Astrocyte (in vitro differentiated cells and primary cell): ENCODE data around the gene ADD1. TPM values are rescaled to one million over a fixed set of nuclear protein-coding genes. Genes with fewer than 3 reads are reported as not detected.

Experiments
- DNase-seq: peaks from one replicate; pipeline ENCODE4 v3.0.0-alpha.2; 2010; ENCODE audit warnings: low read depth
- FAIRE-seq: peaks from 2 replicates; lab custom pipeline; 2011; peaks lifted over from hg19 to GRCh38; lab: Jason Lieb, UNC
- H2AFZ ChIP-seq: 2 replicates; pipeline ENCODE4 v1.6.0; 2012; ENCODE audit warnings: low read depth, low read length, inconsistent platforms
- H3K27ac ChIP-seq: 2 replicates; pipeline ENCODE4 v1.5.1; 2011; ENCODE audit warnings: low read depth, low read length, inconsistent platforms
- H3K27me3 ChIP-seq: 2 replicates; pipeline ENCODE4 v1.6.0; 2011; ENCODE audit warnings: low read length, inconsistent platforms; ENCODE audit not compliant: insufficient read depth
- H3K36me3 ChIP-seq: 2 replicates; pipeline ENCODE4 v1.5.1; 2011; ENCODE audit warnings: low read length, inconsistent platforms; ENCODE audit not compliant: insufficient read depth
- H3K4me1 ChIP-seq: 2 replicates; pipeline ENCODE4 v1.5.1; 2011; ENCODE audit warnings: low read length, inconsistent platforms; ENCODE audit not compliant: insufficient read depth
- H3K4me2 ChIP-seq: 2 replicates; pipeline ENCODE4 v1.6.0; 2012; ENCODE audit warnings: low read length, inconsistent platforms
- H3K4me3 ChIP-seq: 2 replicates; pipeline ENCODE4 v1.5.1; 2011; ENCODE audit warnings: low read depth, mild to moderate bottlenecking, low read length, inconsistent platforms; ENCODE audit not compliant: insufficient read depth
- H3K79me2 ChIP-seq: 2 replicates; pipeline ENCODE4 v1.6.0; 2012; ENCODE audit warnings: mild to moderate bottlenecking, low read length, inconsistent platforms; ENCODE audit not compliant: insufficient read depth
- H3K9ac ChIP-seq: 2 replicates; pipeline ENCODE4 v1.6.0; 2012; ENCODE audit warnings: mild to moderate bottlenecking, low read length, inconsistent platforms
- H3K9me3 ChIP-seq: 2 replicates; pipeline ENCODE4 v1.5.1; 2012; ENCODE audit warnings: low read depth, mild to moderate bottlenecking, low read length, inconsistent platforms; ENCODE audit not compliant: insufficient read depth
- H4K20me1 ChIP-seq: 2 replicates; pipeline ENCODE4 v1.6.0; 2012; ENCODE audit warnings: low read length, inconsistent platforms; ENCODE audit not compliant: insufficient read depth
- H3K27ac Mint-ChIP-seq: one replicate; pipeline ENCODE4 v1.8.0; 2021; ENCODE audit warnings: mild to moderate bottlenecking, mixed read lengths; ENCODE audit not compliant: unreplicated experiment
- H3K27me3 Mint-ChIP-seq: one replicate; pipeline ENCODE4 v1.8.0; 2021; ENCODE audit warnings: low read depth, mixed read lengths; ENCODE audit not compliant: unreplicated experiment
- H3K36me3 Mint-ChIP-seq: one replicate; pipeline ENCODE4 v1.8.0; 2021; ENCODE audit warnings: low read depth, mixed read lengths; ENCODE audit not compliant: unreplicated experiment
- H3K4me1 Mint-ChIP-seq: one replicate; pipeline ENCODE4 v1.8.0; 2021; ENCODE audit warnings: low read depth, mixed read lengths; ENCODE audit not compliant: unreplicated experiment
- H3K4me3 Mint-ChIP-seq: one replicate; pipeline ENCODE4 v1.8.0; 2021; ENCODE audit warnings: mild to moderate bottlenecking, moderate library complexity, mixed read lengths; ENCODE audit not compliant: unreplicated experiment
- H3K9me3 Mint-ChIP-seq: one replicate; pipeline ENCODE4 v1.8.0; 2021; ENCODE audit warnings: mild to moderate bottlenecking, mixed read lengths; ENCODE audit not compliant: unreplicated experiment
- CTCF ChIP-seq: IDR thresholded peaks from 2 replicates; pipeline ENCODE4 v1.5.1; 2011; ENCODE audit warnings: low read depth, mild to moderate bottlenecking, inconsistent platforms, low read length, moderate library complexity; ENCODE audit not compliant: insufficient read depth
- EZH2 ChIP-seq: IDR thresholded peaks from 2 replicates; pipeline ENCODE4 v1.6.1; 2012; ENCODE audit warnings: mild to moderate bottlenecking, low read length, inconsistent platforms; ENCODE audit not compliant: insufficient read depth
- total RNA-seq: library from RNA; stranded (reverse); gene quantifications from 2 replicates; pipeline ENCODE4 v1.2.1, GENCODE V29; 2021

ADD1 gene
- total RNA-seq, 1 donor from 2014 or later = 280 TPM

GRCh38 chr4:2813446-2814405, 29.9 kb upstream of the ADD1 start:
- no peak overlapping the region for H3K9ac ChIP-seq
- H3K4me1 Mint-ChIP-seq = peaks cover 11% of the 10 kb centered on the region
- H3K9me3 ChIP-seq = peaks cover 4% of the 10 kb centered on the region
- H3K27ac ChIP-seq = no peak overlapping the region
- H3K27me3 ChIP-seq = no peaks in the 10 kb centered on the region
- no peaks in the 10 kb centered on the region for H3K36me3 ChIP-seq
- H3K27ac Mint-ChIP-seq = peak overlapping the region; percentile 15
- H3K79me2 ChIP-seq = peaks cover 34% of the 10 kb centered on the region
- peaks cover 14% of the 10 kb centered on the region for H3K9me3 Mint-ChIP-seq
- H3K36me3 Mint-ChIP-seq = peaks cover 13% of the 10 kb centered on the region
- H3K4me2 ChIP-seq = peak overlapping the region; percentile 60
- FAIRE-seq (no peak), DNase-seq (no peak)
- H3K4me1 ChIP-seq = peaks cover 21% of the 10 kb centered on the region
- no peak for TF ChIP-seq CTCF
- TF ChIP-seq EZH2 = no peak
- H3K4me3 Mint-ChIP-seq = no peak overlapping the region
- no peaks in the 10 kb centered on the region for H3K27me3 Mint-ChIP-seq
- H2AFZ ChIP-seq = no peak overlapping the region
- peaks cover 13% of the 10 kb centered on the region for H4K20me1 ChIP-seq
- no peak overlapping the region for H3K4me3 ChIP-seq

- no peaks in the 10 kb centered on the region for H3K27me3 Mint-ChIP-seq
- Histone ChIP-seq H3K9me3 (peaks cover 4% of the 10 kb centered on the region), H3K4me3 (no peak overlapping the region), H3K9ac (no peak overlapping the region), H3K4me2 (no peak overlapping the region), H3K27me3 (no peaks in the 10 kb centered on the region), H3K79me2 (peaks cover 44% of the 10 kb centered on the region), H3K36me3 (no peaks in the 10 kb centered on the region), H3K27ac (no peak overlapping the region), H3K4me1 (peaks cover 21% of the 10 kb centered on the region), H2AFZ (no peak overlapping the region), H4K20me1 (peaks cover 18% of the 10 kb centered on the region)
- H3K9me3 Mint-ChIP-seq = peaks cover 14% of the 10 kb centered on the region
- H3K4me1 Mint-ChIP-seq = peaks cover 11% of the 10 kb centered on the region
- H3K27ac Mint-ChIP-seq = no peak overlapping the region
- H3K4me3 Mint-ChIP-seq = no peak overlapping the region
- DNase-seq = no peak
- TF ChIP-seq EZH2 = no peak
- TF ChIP-seq CTCF = no peak
- peaks cover 16% of the 10 kb centered on the region for H3K36me3 Mint-ChIP-seq
- FAIRE-seq = no peak
These were observed 28.9 kb upstream of the ADD1 start for GRCh38 chr4:2814627-2815270.
